Trophoblast cell (in vitro differentiated cells and primary cell): ENCODE data around the gene KRTAP12-1.

ENCODE experiments used
- DNase-seq, 2 donors: peaks; one replicate each; pipeline ENCODE4 v3.0.0-alpha.2; 2016
- H2AFZ ChIP-seq: 2 replicates; pipeline ENCODE4 v1.6.1; 2013; ENCODE audit warnings: low read length, moderate library complexity, mild to moderate bottlenecking; ENCODE audit not compliant: insufficient read depth, poor library complexity
- H2AK5ac ChIP-seq: 2 replicates; pipeline ENCODE4 v1.6.1; 2013; ENCODE audit warnings: mild to moderate bottlenecking, low read length
- H2BK120ac ChIP-seq: 2 replicates; pipeline ENCODE4 v1.6.1; 2013; ENCODE audit warnings: low read length, mild to moderate bottlenecking, moderate library complexity; ENCODE audit not compliant: insufficient read depth, poor library complexity
- H2BK12ac ChIP-seq: 2 replicates; pipeline ENCODE4 v1.6.1; 2013; ENCODE audit warnings: mild to moderate bottlenecking, low read length, moderate library complexity
- H2BK5ac ChIP-seq: 2 replicates; pipeline ENCODE4 v1.6.1; 2013; ENCODE audit warnings: low read length, low read depth, moderate library complexity, mild to moderate bottlenecking; ENCODE audit not compliant: poor library complexity
- H3K14ac ChIP-seq: 2 replicates; pipeline ENCODE4 v1.6.1; 2013; ENCODE audit warnings: mild to moderate bottlenecking, low read length
- H3K18ac ChIP-seq: 2 replicates; pipeline ENCODE4 v1.6.1; 2013; ENCODE audit warnings: mild to moderate bottlenecking, low read length
- H3K23ac ChIP-seq: 2 replicates; pipeline ENCODE4 v1.6.1; 2013; ENCODE audit warnings: low read length
- H3K27ac ChIP-seq: 2 replicates; pipeline ENCODE4 v1.5.1; 2013; ENCODE audit warnings: low read depth, mild to moderate bottlenecking, inconsistent platforms, low read length, moderate library complexity
- H3K27me3 ChIP-seq: 2 replicates; pipeline ENCODE4 v1.6.1; 2013; ENCODE audit warnings: inconsistent platforms, mild to moderate bottlenecking, low read length, moderate library complexity; ENCODE audit not compliant: insufficient read depth
- H3K36me3 ChIP-seq, 2 experiments: 1 replicate in 1 of 2; 2 replicates in 1 of 2; pipeline ENCODE4 v1.6.1; 2013; ENCODE audit warnings: low read length in 2 of 2, mild to moderate bottlenecking in 2 of 2, moderate library complexity in 1 of 2; ENCODE audit not compliant: insufficient read depth in 2 of 2, control insufficient read depth in 1 of 2
- H3K4ac ChIP-seq: 2 replicates; pipeline ENCODE4 v1.6.1; 2013; ENCODE audit warnings: low read depth, mild to moderate bottlenecking, low read length, moderate library complexity
- H3K4me1 ChIP-seq, 2 experiments: 1 replicate in 1 of 2; 2 replicates in 1 of 2; pipeline ENCODE4 v1.6.1; 2013; ENCODE audit warnings: low read length in 2 of 2, mild to moderate bottlenecking in 2 of 2, moderate library complexity in 1 of 2; ENCODE audit not compliant: insufficient read depth in 2 of 2, control insufficient read depth in 1 of 2
- H3K4me2 ChIP-seq: 2 replicates; pipeline ENCODE4 v1.6.1; 2013; ENCODE audit warnings: inconsistent platforms, mild to moderate bottlenecking, low read length, moderate library complexity
- H3K4me3 ChIP-seq: 2 replicates; pipeline ENCODE4 v1.5.1; 2013; ENCODE audit warnings: mild to moderate bottlenecking, low read depth, low read length, inconsistent platforms
- H3K79me1 ChIP-seq: one replicate; pipeline ENCODE4 v1.6.1; 2013; ENCODE audit warnings: low read length
- H3K79me2 ChIP-seq: 2 replicates; pipeline ENCODE4 v1.6.1; 2013; ENCODE audit warnings: low read length, mild to moderate bottlenecking; ENCODE audit not compliant: control insufficient read depth, insufficient read depth, poor library complexity
- H3K9ac ChIP-seq: 2 replicates; pipeline ENCODE4 v1.6.1; 2013; ENCODE audit warnings: mild to moderate bottlenecking, low read length
- H3K9me3 ChIP-seq: 2 replicates; pipeline ENCODE4 v1.6.1; 2013; ENCODE audit warnings: low read depth, mild to moderate bottlenecking, control low read depth, inconsistent platforms, low read length; ENCODE audit not compliant: insufficient read depth
- H4K12ac ChIP-seq: 2 replicates; pipeline ENCODE4 v1.6.1; 2013; ENCODE audit warnings: low read depth, mild to moderate bottlenecking, low read length, moderate library complexity
- H4K8ac ChIP-seq: 2 replicates; pipeline ENCODE4 v1.6.1; 2013; ENCODE audit warnings: low read depth, mild to moderate bottlenecking, low read length, moderate library complexity
- H4K91ac ChIP-seq: one replicate; pipeline ENCODE4 v1.6.1; 2013; ENCODE audit warnings: low read depth, mild to moderate bottlenecking, low read length, moderate library complexity
- WGBS: extraction: QIAGEN DNeasy Blood & Tissue Kit; methylation state at CpG from one replicate; pipeline ENCODE4 v1.1.7; 2013; ENCODE audit warnings: missing lambda C conversion rate; ENCODE audit not compliant: insufficient read length, insufficient coverage; ENCODE audit errors: extremely low coverage; 5-methylcytosine and 5-hydroxymethylcytosine counted together

KRTAP12-1 gene

DNA sequence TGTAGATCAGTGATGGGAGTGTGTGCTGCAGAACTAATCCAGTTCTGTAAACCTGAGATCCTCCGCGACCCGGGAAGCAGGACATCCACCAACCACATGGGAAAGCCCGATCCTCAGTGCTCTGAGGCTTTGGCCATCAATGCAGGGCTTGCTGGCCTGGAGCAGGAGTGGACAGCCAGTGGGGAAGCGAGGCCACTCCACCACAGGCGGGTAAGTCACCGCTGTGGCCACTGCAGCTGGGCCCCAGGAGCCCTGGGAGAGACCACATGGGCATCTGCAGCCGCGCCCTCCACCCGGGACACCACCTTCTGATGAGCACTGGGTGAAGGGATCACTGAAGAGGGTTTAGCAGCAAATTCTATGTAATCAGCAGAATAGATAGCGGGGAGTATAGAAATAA is 811 bp downstream of the KRTAP12-1 start:
- no peak overlapping the region for H4K12ac ChIP-seq
- H4K91ac ChIP-seq, result no peak overlapping the region
- H3K14ac ChIP-seq, result no peak overlapping the region
- no peak overlapping the region for H3K4ac ChIP-seq
- H3K4me1 ChIP-seq, result no peaks in the 10 kb centered on the region
- DNase-seq, result no peak
- H3K79me2 ChIP-seq, result no peaks in the 10 kb centered on the region
- H3K18ac ChIP-seq, result no peak overlapping the region
- H3K9ac ChIP-seq, result no peak overlapping the region
- H3K79me1 ChIP-seq, result no peaks in the 10 kb centered on the region
- no peak overlapping the region for H2BK120ac ChIP-seq
- H3K27ac ChIP-seq, result no peak overlapping the region
- H3K23ac ChIP-seq, result no peak overlapping the region
- no peak overlapping the region for H2BK12ac ChIP-seq
- H3K36me3 ChIP-seq, result no peaks in the 10 kb centered on the region
- H4K8ac ChIP-seq, result no peak overlapping the region
- no peaks in the 10 kb centered on the region for H3K27me3 ChIP-seq
- H3K4me3 ChIP-seq, result no peak overlapping the region
- H3K9me3 ChIP-seq, result peaks cover 2% of the 10 kb centered on the region
- no peak overlapping the region for H3K4me2 ChIP-seq
- no peak overlapping the region for H2BK5ac ChIP-seq
- WGBS, result no CpG with 5 or more reads among the region's 11 CpGs
- no peak overlapping the region for H2AFZ ChIP-seq
- no peak overlapping the region for H2AK5ac ChIP-seq

- Histone ChIP-seq H3K23ac (no peak overlapping the region), H3K4me3 (no peak overlapping the region), H4K8ac (no peak overlapping the region), H3K9ac (no peak overlapping the region), H3K79me2 (no peaks in the 10 kb centered on the region), H3K4me2 (no peak overlapping the region), H4K12ac (no peak overlapping the region), H3K79me1 (no peaks in the 10 kb centered on the region), H3K18ac (no peak overlapping the region), H3K27me3 (no peaks in the 10 kb centered on the region), H2AK5ac (no peak overlapping the region), H2BK120ac (no peak overlapping the region), H2AFZ (no peak overlapping the region), H3K4me1 (no peaks in the 10 kb centered on the region), H2BK12ac (no peak overlapping the region), H4K91ac (no peak overlapping the region), H3K14ac (no peak overlapping the region), H2BK5ac (no peak overlapping the region), H3K27ac (no peak overlapping the region), H3K4ac (no peak overlapping the region), H3K36me3 (no peaks in the 10 kb centered on the region), H3K9me3 (no peaks in the 10 kb centered on the region)
- WGBS, result no CpG with 5 or more reads among the region's 13 CpGs
- no peak for DNase-seq
Observed at GRCh38 chr21:44677881-44678280, 4.1 kb downstream of the KRTAP12-1 start.

DNA sequence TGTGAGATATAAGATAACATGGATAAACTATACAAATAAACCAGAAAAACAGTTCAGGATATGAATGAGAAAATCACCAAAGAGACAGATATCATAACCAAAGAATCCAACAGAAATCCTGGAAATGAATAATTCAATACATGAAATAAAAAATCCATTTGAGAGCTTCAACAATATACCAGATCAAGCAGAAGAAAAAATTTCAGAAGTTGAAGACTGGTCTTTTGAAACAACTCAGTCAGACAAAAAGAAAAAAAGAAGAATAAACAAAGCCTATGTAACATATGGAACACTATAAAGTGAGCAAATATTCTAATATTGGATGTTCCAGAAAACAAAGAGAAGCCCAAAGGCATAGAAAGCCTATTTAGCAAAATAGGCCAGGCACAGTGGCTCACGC is 10.1 kb downstream of the KRTAP12-1 start:
- no peaks in the 10 kb centered on the region for H3K79me1 ChIP-seq
- H3K4me2 ChIP-seq, result no peak overlapping the region
- no peak overlapping the region for H2BK5ac ChIP-seq
- no peak overlapping the region for H3K9ac ChIP-seq
- H3K4me1 ChIP-seq, result no peaks in the 10 kb centered on the region
- H4K12ac ChIP-seq, result no peak overlapping the region
- H3K4me3 ChIP-seq, result no peak overlapping the region
- H3K27me3 ChIP-seq, result no peaks in the 10 kb centered on the region
- H2BK12ac ChIP-seq, result no peak overlapping the region
- no peak overlapping the region for H2AK5ac ChIP-seq
- no peaks in the 10 kb centered on the region for H3K36me3 ChIP-seq
- H3K14ac ChIP-seq, result no peak overlapping the region
- no peak overlapping the region for H3K18ac ChIP-seq
- no peak overlapping the region for H3K27ac ChIP-seq
- no peaks in the 10 kb centered on the region for H3K79me2 ChIP-seq
- no peak overlapping the region for H4K91ac ChIP-seq
- no CpG with 5 or more reads among the region's 1 CpG for WGBS
- H2AFZ ChIP-seq, result no peak overlapping the region
- H3K9me3 ChIP-seq, result peaks cover 15% of the 10 kb centered on the region
- H3K4ac ChIP-seq, result no peak overlapping the region
- H3K23ac ChIP-seq, result no peak overlapping the region
- no peak overlapping the region for H2BK120ac ChIP-seq
- H4K8ac ChIP-seq, result no peak overlapping the region
- DNase-seq, result no peak

- Histone ChIP-seq H3K4me2 (no peak overlapping the region), H3K4ac (no peak overlapping the region), H2BK5ac (no peak overlapping the region), H3K9ac (peak overlapping the region; percentile 37), H4K91ac (no peak overlapping the region), H3K14ac (no peak overlapping the region), H3K9me3 (peaks cover 19% of the 10 kb centered on the region), H3K27ac (no peak overlapping the region), H4K12ac (no peak overlapping the region), H2BK120ac (no peak overlapping the region), H2AK5ac (no peak overlapping the region), H3K27me3 (no peaks in the 10 kb centered on the region), H3K18ac (no peak overlapping the region), H3K79me1 (no peaks in the 10 kb centered on the region), H3K4me3 (no peak overlapping the region), H3K23ac (no peak overlapping the region), H2BK12ac (no peak overlapping the region), H3K79me2 (peaks cover 2% of the 10 kb centered on the region), H3K36me3 (no peaks in the 10 kb centered on the region), H4K8ac (no peak overlapping the region), H3K4me1 (no peaks in the 10 kb centered on the region), H2AFZ (no peak overlapping the region)
- no CpG with 5 or more reads among the region's 3 CpGs for WGBS
- DNase-seq, result no peak
Observed at GRCh38 chr21:44670642-44671432, 11.1 kb downstream of the KRTAP12-1 start.
